Left forelimb (tissue), 1 donor: Measurements from ENCODE around the gene CDKN2C.
"Not testable (repeated sequence)": the region's sequence is repeated elsewhere in the genome, so short reads cannot be mapped to it uniquely, and the experiment has no call there.

Source experiments
- DNase-seq: peaks from one replicate; pipeline ENCODE4 v3.0.0-alpha.2; 2018; ENCODE audit warnings: low spot score

Gene CDKN2C

GRCh38 chr1:50969611-50970508 is at the start of gene CDKN2C:
Gene CDKN2C (plus strand): TSS chr1:50970245. CDS start chr1:50970369, 124 bp downstream.
- peak; percentile 74 for DNase-seq

- no peak for DNase-seq
These were observed 49.6 kb upstream of the CDKN2C start for GRCh38 chr1:50920409-50920808.

- DNase-seq, result no peak
These were observed 49.0 kb upstream of the CDKN2C start for GRCh38 chr1:50921029-50921428.

- DNase-seq, result no peak
These were observed 46.5 kb upstream of the CDKN2C start for GRCh38 chr1:50923564-50923963.

GRCh38 chr1:50929376-50929958 is 40.6 kb upstream of the CDKN2C start:
- no peak for DNase-seq

GRCh38 chr1:50930193-50930592 is 39.9 kb upstream of the CDKN2C start:
- DNase-seq, result no peak

GRCh38 chr1:50930965-50931737 is 38.9 kb upstream of the CDKN2C start:
- DNase-seq, result no peak

- DNase-seq, result not testable (repeated sequence)
These were observed 38.0 kb upstream of the CDKN2C start for GRCh38 chr1:50932043-50932442.

- DNase-seq, result not testable (repeated sequence)
These were observed 36.3 kb upstream of the CDKN2C start for GRCh38 chr1:50933770-50934169.

GRCh38 chr1:50934838-50935237 is 35.2 kb upstream of the CDKN2C start:
- no peak for DNase-seq

GRCh38 chr1:50935276-50935675 is 34.8 kb upstream of the CDKN2C start:
- not testable (repeated sequence) for DNase-seq

- no peak for DNase-seq
These were observed 33.7 kb upstream of the CDKN2C start for GRCh38 chr1:50936321-50936720.

GRCh38 chr1:50940291-50940690 is 29.8 kb upstream of the CDKN2C start:
- DNase-seq, result no peak

GRCh38 chr1:50942334-50942733 is 27.7 kb upstream of the CDKN2C start:
- no peak for DNase-seq

- DNase-seq, result no peak
These were observed 20.6 kb upstream of the CDKN2C start for GRCh38 chr1:50949286-50949982.

GRCh38 chr1:50950396-50950795 is 19.6 kb upstream of the CDKN2C start:
- DNase-seq, result no peak

- DNase-seq, result not testable (repeated sequence)
These were observed 17.5 kb upstream of the CDKN2C start for GRCh38 chr1:50952566-50952965.

- DNase-seq, result no peak
These were observed 14.9 kb upstream of the CDKN2C start for GRCh38 chr1:50955116-50955515.

- DNase-seq, result no peak
These were observed 10.6 kb upstream of the CDKN2C start for GRCh38 chr1:50959303-50959912.

GRCh38 chr1:50959913-50960844 is 9.9 kb upstream of the CDKN2C start, which contains the start of gene FAF1:
Gene FAF1 (minus strand): TSS chr1:50960267. CDS start chr1:50959811, 456 bp downstream.
- peak; percentile 97 for DNase-seq
